Kidney (tissue), 14 donors: ENCODE results near the gene TMEM203. TPM values are rescaled to one million over a fixed set of nuclear protein-coding genes. Genes with fewer than 3 reads are reported as not detected.

ENCODE experiments used
- DNase-seq, 5 donors: peaks; one replicate each; pipeline ENCODE4 v3.0.0-alpha.2; 2013 to 2020
- FAIRE-seq: peaks from 2 replicates; lab custom pipeline; 2012; peaks lifted over from hg19 to GRCh38; lab: Jason Lieb, UNC
- H3K27ac ChIP-seq, 2 donors: one replicate each; pipeline ENCODE4 v1.7.0; 2013; ENCODE audit warnings: low read depth in 2 of 2, low read length in 2 of 2, inconsistent platforms in 1 of 2
- H3K27me3 ChIP-seq: one replicate; pipeline ENCODE4 v1.7.1; 2013; ENCODE audit warnings: low read length, inconsistent platforms; ENCODE audit not compliant: control insufficient read depth, insufficient read depth
- H3K36me3 ChIP-seq, 3 donors: one replicate each; pipeline versions ENCODE4 v1.7.0 to v1.7.1; 2013; ENCODE audit warnings: low read length in 3 of 3, control low read depth in 1 of 3, inconsistent platforms in 1 of 3; ENCODE audit not compliant: insufficient read depth in 3 of 3, control insufficient read depth in 2 of 3
- H3K4me1 ChIP-seq, 3 donors: one replicate each; pipeline versions ENCODE4 v1.7.0 to v1.7.1; 2013; ENCODE audit warnings: low read length in 3 of 3, inconsistent platforms in 1 of 3, low read depth in 1 of 3; ENCODE audit not compliant: control insufficient read depth in 2 of 3, insufficient read depth in 2 of 3
- H3K4me3 ChIP-seq, 3 donors: one replicate each; pipeline versions ENCODE4 v1.7.0 to v1.8.1; 2013; ENCODE audit warnings: low read length in 3 of 3, control low read depth in 1 of 3, inconsistent platforms in 1 of 3
- H3K9ac ChIP-seq, 3 donors: one replicate each; pipeline versions ENCODE4 v1.7.0 to v1.7.1; 2013; ENCODE audit warnings: low read length in 3 of 3, control low read depth in 1 of 3, inconsistent platforms in 1 of 3
- H3K9me3 ChIP-seq, 3 donors: one replicate each; pipeline versions ENCODE4 v1.7.0 to v1.7.1; 2013; ENCODE audit warnings: low read length in 3 of 3, control low read depth in 1 of 3, inconsistent platforms in 1 of 3; ENCODE audit not compliant: control insufficient read depth in 2 of 3, insufficient read depth in 1 of 3
- intact Hi-C: fragments of 100-400 bp; cut with DNase I; formaldehyde crosslinking; loops from one replicate; pipeline ENCODE4 v1.11.1; 2022
- polyA plus RNA-seq: library from polyadenylated mRNA; stranded (reverse); fragments of 350-450 nt; fragmentation: Illumina TruSeq; extraction: RNeasy Lipid Tissue Mini Kit (QIAGEN cat#74804); gene quantifications from one replicate; pipeline ENCODE4 v1.2.3, GENCODE V29; 2014; ENCODE audit warnings: low read depth, low replicate concordance; ENCODE audit not compliant: insufficient read depth
- total RNA-seq: library from RNA; stranded (reverse); fragmentation: NEBNext Ultra II Directional; extraction: Animal tissue kit (Norgen Biotek cat#: 25700); gene quantifications from one replicate; pipeline ENCODE4 v1.2.1, GENCODE V29; 2021
- TF ChIP-seq, protein P1 (sequence below): IDR thresholded peaks from 3 replicates; pipeline ENCODE4 v1.5.1; 2012; ENCODE audit warnings: mild to moderate bottlenecking, moderate library complexity, borderline replicate concordance; ENCODE audit not compliant: insufficient read depth; ENCODE audit errors: extremely low read depth
- donor health status: control.
- donor health status: control.
- donor health status: control.
- donor health status: control.
- donor health status: control.
- donor health status: DM: yes; HTN: yes; CAD: no.
- donor health status: Normal renal cell carcinoma (clear cell type).

Gene TMEM203
- total and polyA plus RNA-seq, 2 donors from 2014 or later, result 36.3 to 53.5 TPM

DNA sequence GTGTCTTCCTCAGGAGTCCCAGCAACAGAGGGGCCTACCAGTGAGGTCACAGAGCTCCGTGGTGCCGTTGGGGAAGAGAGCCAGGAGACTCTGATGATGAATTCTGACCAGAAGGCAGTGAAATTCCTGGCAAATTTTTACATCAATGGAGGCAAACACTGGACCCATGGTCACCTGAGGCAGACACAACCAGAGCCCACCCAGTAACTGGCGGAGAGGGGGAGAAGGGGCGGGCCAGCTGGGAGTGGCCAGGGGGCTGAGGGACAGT is 45.7 kb upstream of the TMEM203 start, which contains the start of gene STPG3:
Gene STPG3 (plus strand): TSS at position 93 of the 268 bp plus-strand sequence. CDS start 1 bp downstream, at position 94.
- no peak for FAIRE-seq
- peaks cover 0 to 14% (median 8%) of the 10 kb centered on the region in 3 donors for H3K4me1 ChIP-seq
- H3K36me3 ChIP-seq, result no peaks in the 10 kb centered on the region
- DNase-seq, result no peak
- no peak within 1 kb of the TSS for H3K9ac ChIP-seq
- H3K4me3 ChIP-seq, result no peak within 1 kb of the TSS
- no peak within 1 kb of the TSS for H3K27ac ChIP-seq
- no peaks in the 10 kb centered on the region for H3K27me3 ChIP-seq
- TF ChIP-seq, protein P1, sequence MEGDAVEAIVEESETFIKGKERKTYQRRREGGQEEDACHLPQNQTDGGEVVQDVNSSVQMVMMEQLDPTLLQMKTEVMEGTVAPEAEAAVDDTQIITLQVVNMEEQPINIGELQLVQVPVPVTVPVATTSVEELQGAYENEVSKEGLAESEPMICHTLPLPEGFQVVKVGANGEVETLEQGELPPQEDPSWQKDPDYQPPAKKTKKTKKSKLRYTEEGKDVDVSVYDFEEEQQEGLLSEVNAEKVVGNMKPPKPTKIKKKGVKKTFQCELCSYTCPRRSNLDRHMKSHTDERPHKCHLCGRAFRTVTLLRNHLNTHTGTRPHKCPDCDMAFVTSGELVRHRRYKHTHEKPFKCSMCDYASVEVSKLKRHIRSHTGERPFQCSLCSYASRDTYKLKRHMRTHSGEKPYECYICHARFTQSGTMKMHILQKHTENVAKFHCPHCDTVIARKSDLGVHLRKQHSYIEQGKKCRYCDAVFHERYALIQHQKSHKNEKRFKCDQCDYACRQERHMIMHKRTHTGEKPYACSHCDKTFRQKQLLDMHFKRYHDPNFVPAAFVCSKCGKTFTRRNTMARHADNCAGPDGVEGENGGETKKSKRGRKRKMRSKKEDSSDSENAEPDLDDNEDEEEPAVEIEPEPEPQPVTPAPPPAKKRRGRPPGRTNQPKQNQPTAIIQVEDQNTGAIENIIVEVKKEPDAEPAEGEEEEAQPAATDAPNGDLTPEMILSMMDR, result no peak
- H3K9me3 ChIP-seq, result no peaks in the 10 kb centered on the region
- intact Hi-C loops, result no loop called here

DNA sequence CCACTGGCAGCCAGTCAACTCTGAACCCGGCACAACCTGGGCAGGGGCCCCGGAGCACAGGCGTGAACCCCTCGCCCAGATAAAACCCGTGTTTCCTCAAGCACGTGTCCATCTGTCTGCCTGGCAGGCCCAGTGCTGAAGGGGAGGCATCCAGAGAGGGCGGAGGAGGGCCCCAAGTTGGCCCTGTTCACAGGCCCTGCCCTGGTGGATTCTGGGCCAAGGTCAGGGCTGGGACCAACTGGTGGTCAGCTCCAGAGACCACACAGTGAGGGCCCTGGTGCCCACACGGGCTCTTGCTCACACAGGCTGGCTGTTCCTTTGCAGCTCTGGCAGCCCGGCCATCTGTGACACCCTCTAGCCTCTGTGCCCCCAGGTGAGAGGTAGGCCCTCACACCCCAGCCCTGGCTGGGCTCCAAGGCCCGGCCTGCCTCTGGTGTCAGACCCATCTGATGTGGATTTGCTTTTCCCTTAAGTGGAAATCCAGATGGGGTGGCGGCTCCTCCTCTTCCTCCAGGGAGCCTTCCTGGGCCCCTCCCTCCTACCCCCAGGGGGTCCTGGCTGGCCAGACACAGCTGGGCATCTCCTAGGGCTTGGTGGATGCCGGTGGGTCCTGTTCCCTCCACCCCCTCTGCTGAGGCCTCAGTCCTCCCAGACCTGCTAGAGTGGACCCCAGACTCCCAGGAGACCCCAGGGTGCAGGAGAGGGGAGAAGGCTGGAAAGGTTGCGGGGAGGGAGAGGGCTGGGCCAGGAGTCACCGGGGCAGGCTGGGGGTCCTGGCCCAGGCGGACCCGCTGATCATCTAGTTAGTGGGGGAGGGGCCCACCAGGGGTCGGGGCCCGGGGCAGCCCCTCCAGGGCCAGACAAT is 45.1 kb upstream of the TMEM203 start:
- no peak for DNase-seq
- Histone ChIP-seq H3K9me3 (no peaks in the 10 kb centered on the region), H3K36me3 (no peaks in the 10 kb centered on the region), H3K27ac (no peak overlapping the region), H3K9ac (no peak overlapping the region), H3K4me3 (no peak overlapping the region), H3K27me3 (no peaks in the 10 kb centered on the region), H3K4me1 (peaks cover 0 to 8% (median 6%) of the 10 kb centered on the region in 3 donors)
- no peak for FAIRE-seq
- intact Hi-C loops, result no loop called here
- TF ChIP-seq, protein P1, result no peak

DNA sequence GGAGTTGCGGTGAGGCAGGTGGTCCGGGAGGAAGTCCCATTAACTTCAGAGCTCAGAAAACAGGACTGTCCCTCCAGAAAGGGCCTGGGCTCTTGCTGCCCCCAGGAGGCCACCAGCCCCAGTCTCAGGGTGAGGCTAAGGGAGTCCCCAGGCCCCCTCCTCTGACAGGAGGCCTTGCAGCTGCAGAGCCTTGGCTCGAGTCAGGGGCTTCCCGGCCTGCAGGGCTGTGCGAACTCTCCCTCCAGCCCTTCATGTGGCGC is 42.4 kb upstream of the TMEM203 start:
- Histone ChIP-seq H3K9me3 (no peaks in the 10 kb centered on the region), H3K27me3 (no peaks in the 10 kb centered on the region), H3K36me3 (peaks cover under 1 to 8% (median 2%) of the 10 kb centered on the region in 3 donors), H3K9ac (no peak overlapping the region), H3K27ac (no peak overlapping the region), H3K4me3 (no peak overlapping the region), H3K4me1 (peaks cover 0 to 6% (median 0%) of the 10 kb centered on the region in 3 donors)
- intact Hi-C loops, result no loop called here
- FAIRE-seq (no peak), DNase-seq (no peak)
- TF ChIP-seq, protein P1, result no peak
